ENCODE data around the gene PTPRN2. TPM values are rescaled to one million over a fixed set of nuclear protein-coding genes. Genes with fewer than 3 reads are reported as not detected.

PTPRN2 gene
- total and polyA plus RNA-seq, 8 donors: 4.9 to 136 (median 46.8) TPM

DNA sequence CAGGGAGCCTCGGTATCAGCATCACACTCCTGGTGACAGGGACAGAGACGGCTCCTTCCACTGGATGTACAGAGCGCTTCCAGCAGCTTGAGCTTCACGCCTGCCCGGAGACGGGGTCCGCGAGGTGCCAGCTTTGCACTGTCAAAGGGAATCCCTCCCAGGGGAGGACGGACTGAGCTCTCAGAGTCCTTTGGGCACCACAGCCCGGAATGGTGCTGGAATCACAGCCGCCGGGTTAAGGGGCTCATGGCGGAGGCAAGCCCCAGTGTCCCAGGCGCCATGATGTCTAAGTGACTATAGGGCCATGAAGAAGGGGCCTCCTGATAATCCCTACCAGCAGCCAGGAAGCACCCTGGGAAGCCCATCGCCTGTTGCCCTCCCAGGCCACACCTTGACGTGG, 41.4 kb downstream of the PTPRN2 start:
- intact Hi-C loops (cut with DNase I; ENCODE audit: low total_unique reads): no loop called here
- 88 to 94% (median 94%) methylated on average over 3 to 16 of the region's 16 CpGs for WGBS, 5 donors
- no peak overlapping the region for H3K4me3 ChIP-seq
- DNase-seq: no peak
- peaks cover 0 to 5% (median 0%) of the 10 kb centered on the region in 3 donors for H3K27me3 ChIP-seq
- no peak overlapping the region for H3K27ac ChIP-seq
- TF ChIP-seq, protein P1, sequence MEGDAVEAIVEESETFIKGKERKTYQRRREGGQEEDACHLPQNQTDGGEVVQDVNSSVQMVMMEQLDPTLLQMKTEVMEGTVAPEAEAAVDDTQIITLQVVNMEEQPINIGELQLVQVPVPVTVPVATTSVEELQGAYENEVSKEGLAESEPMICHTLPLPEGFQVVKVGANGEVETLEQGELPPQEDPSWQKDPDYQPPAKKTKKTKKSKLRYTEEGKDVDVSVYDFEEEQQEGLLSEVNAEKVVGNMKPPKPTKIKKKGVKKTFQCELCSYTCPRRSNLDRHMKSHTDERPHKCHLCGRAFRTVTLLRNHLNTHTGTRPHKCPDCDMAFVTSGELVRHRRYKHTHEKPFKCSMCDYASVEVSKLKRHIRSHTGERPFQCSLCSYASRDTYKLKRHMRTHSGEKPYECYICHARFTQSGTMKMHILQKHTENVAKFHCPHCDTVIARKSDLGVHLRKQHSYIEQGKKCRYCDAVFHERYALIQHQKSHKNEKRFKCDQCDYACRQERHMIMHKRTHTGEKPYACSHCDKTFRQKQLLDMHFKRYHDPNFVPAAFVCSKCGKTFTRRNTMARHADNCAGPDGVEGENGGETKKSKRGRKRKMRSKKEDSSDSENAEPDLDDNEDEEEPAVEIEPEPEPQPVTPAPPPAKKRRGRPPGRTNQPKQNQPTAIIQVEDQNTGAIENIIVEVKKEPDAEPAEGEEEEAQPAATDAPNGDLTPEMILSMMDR (IDR thresholded peaks at IDR 0.05): no peak
- no peak for TF ChIP-seq EP300 (IDR thresholded peaks at IDR 0.05)
- no peaks in the 10 kb centered on the region for H3K36me3 ChIP-seq
- no peaks in the 10 kb centered on the region for H3K9me3 ChIP-seq
- peaks cover 0 to 18% (median 9%) of the 10 kb centered on the region in 4 donors for H3K4me1 ChIP-seq

DNA sequence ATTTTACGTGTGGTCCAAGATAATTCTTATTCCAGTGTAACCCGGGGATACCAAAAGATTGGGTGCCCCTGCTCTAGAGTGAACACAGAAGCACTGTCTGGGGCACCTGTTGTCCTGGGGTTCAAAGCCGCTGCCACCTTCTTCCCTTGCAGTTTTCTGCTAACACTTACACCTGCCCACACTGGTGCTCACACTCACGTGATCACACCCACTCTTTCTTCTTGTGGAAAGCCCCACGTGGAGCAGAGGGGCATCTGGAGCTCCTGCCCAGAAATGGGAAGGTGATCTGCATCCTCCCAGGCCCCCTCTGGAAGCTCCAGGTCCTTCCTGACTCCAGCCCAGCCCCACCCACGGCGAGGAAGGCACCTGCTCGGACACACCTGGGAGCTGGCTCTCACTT, 42.9 kb downstream of the PTPRN2 start:
- DNase-seq: no peak
- H3K4me3 ChIP-seq: no peak overlapping the region
- WGBS, 5 donors: 77 to 84% (median 79%) methylated on average over 8 of the region's 8 CpGs
- TF ChIP-seq POLR2AphosphoS5 (IDR thresholded peaks at IDR 0.05): no peak
- no peak for TF ChIP-seq EP300 (IDR thresholded peaks at IDR 0.05)
- no peak for TF ChIP-seq POLR2A (IDR thresholded peaks at IDR 0.05)
- TF ChIP-seq, protein P1 (IDR thresholded peaks at IDR 0.05): no peak
- peaks cover 0 to 5% (median 0%) of the 10 kb centered on the region in 3 donors for H3K27me3 ChIP-seq
- H3K9me3 ChIP-seq: no peaks in the 10 kb centered on the region
- intact Hi-C loops (cut with DNase I; ENCODE audit: low total_unique reads): no loop called here
- H3K36me3 ChIP-seq: no peaks in the 10 kb centered on the region
- no peak overlapping the region for H3K27ac ChIP-seq
- H3K4me1 ChIP-seq: peaks cover 0 to 12% (median 6%) of the 10 kb centered on the region in 4 donors

DNA sequence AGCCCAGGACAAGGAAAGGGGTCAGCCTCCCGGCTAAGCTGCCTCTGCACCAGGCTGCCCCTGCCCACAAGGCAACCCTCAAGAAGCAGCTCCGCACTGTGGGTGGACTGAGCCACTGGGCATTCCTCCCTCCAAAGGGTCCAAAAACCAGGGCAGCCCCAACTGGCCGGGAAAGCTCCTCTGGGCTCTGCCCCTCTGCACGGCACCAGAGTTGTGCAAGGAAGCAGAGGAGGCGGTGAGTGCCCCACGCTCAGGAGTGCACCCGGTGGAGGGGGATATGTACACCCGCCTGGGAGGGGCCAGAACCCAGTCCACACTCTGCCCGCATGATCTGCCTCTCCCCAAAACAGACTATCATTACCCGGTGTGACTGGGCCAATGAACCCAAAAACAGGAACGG, 43.8 kb downstream of the PTPRN2 start:
- DNase-seq: no peak
- Histone ChIP-seq H3K27me3 (peaks cover 0 to 4% (median 0%) of the 10 kb centered on the region in 3 donors), H3K36me3 (peaks cover 0 to under 1% (median 0%) of the 10 kb centered on the region in 4 donors), H3K4me1 (peaks cover 0 to 4% (median 1%) of the 10 kb centered on the region in 4 donors), H3K9me3 (no peaks in the 10 kb centered on the region), H3K4me3 (no peak overlapping the region), H3K27ac (no peak overlapping the region)
- WGBS, 5 donors: 86 to 95% (median 93%) methylated on average over 11 of the region's 11 CpGs
- TF ChIP-seq POLR2A (IDR thresholded peaks at IDR 0.05) (no peak), EP300 (IDR thresholded peaks at IDR 0.05) (no peak), POLR2AphosphoS5 (IDR thresholded peaks at IDR 0.05) (no peak)
- TF ChIP-seq, protein P1 (IDR thresholded peaks at IDR 0.05): no peak
- intact Hi-C loops (cut with DNase I; ENCODE audit: low total_unique reads): no loop called here

DNA sequence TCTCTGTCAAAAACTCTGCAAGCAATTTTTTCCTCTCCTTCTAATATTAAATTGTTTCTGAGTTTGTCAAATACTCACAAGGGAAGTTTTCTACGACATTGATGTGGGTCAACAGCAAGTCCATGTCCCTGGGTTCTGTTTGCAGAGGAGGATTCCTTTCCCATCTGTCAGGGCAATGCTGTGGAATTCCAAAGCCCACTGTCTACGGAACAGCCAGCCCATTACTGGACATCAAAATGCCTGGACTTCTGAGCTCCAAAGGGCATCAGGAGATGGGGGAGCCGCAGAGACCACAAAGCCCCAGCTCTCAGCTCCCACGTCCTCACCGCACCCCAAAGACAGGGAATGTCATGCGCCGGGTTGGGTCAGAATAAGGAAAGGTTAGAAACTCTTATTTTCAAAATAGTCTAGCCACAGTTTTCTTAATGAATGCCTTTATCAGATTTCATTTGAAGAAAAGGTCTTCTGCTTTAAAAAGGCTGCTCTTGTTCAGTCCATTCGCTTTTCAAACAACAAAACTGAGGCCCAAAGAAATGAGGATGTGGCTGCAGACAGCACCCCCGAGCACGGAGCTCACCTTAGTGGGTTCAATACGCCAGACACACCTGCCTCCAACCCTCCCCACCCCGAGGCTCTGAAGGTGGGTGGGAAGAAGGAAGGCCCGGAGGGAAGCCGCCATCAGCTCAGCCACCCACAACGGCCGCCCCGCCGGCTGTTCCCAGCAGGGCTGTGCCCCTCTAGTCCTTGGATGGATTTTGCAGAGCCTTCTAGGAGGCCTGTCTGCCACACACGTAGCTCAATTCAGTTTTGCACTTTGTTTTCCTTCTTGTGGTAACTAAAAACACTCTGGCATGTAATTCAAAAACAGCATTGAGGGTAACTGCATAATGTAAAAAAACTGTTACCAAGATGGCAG, 44.7 kb downstream of the PTPRN2 start:
- no peaks in the 10 kb centered on the region for H3K27me3 ChIP-seq
- no peak overlapping the region for H3K27ac ChIP-seq
- no peak overlapping the region for H3K4me3 ChIP-seq
- intact Hi-C loops (cut with DNase I; ENCODE audit: low total_unique reads): no loop called here
- H3K4me1 ChIP-seq: no peaks in the 10 kb centered on the region
- TF ChIP-seq, protein P1 (IDR thresholded peaks at IDR 0.05): no peak
- TF ChIP-seq POLR2A (IDR thresholded peaks at IDR 0.05): no peak
- no peak for TF ChIP-seq POLR2AphosphoS5 (IDR thresholded peaks at IDR 0.05)
- no peak for TF ChIP-seq EP300 (IDR thresholded peaks at IDR 0.05)
- DNase-seq: no peak
- no peaks in the 10 kb centered on the region for H3K9me3 ChIP-seq
- 85 to 91% (median 88%) methylated on average over 18 to 19 of the region's 19 CpGs for WGBS, 5 donors
- peaks cover 0 to 8% (median 0%) of the 10 kb centered on the region in 4 donors for H3K36me3 ChIP-seq
